K562 (cell line): Measurements from ENCODE around the gene ARHGEF17.

Experiments
- KAT7 ChIP-seq: sonication (generic); formaldehyde crosslinking; IDR thresholded peaks from 2 replicates; pipeline ENCODE4 v1.8.0; 2022; ENCODE audit warnings: missing genetic modification reagents, mild to moderate bottlenecking, borderline replicate concordance
- POLR2AphosphoS5 ChIP-seq: IDR thresholded peaks from 2 replicates; pipeline ENCODE4 v1.6.1; 2011; ENCODE audit warnings: mild to moderate bottlenecking, low read depth, low read length, moderate library complexity; ENCODE audit not compliant: control insufficient read depth, insufficient read depth
- SIX5 ChIP-seq, 2 experiments: IDR thresholded peaks; 2 replicates each; pipeline ENCODE4 v1.6.1; 2011; ENCODE audit warnings: low read length in 2 of 2, borderline replicate concordance in 1 of 2, low read depth in 1 of 2, mild to moderate bottlenecking in 1 of 2, moderate library complexity in 1 of 2; ENCODE audit not compliant: insufficient read depth in 1 of 2
- TF ChIP-seq, protein P1 (sequence below): fragments of 250-450 bp; sonication (Bioruptor Pico); IDR thresholded peaks from 2 replicates; pipeline ENCODE4 v1.8.0; 2022; ENCODE audit warnings: inconsistent platforms

- TF ChIP-seq KAT7 (CRISPR knock-in tag): no peak
- no peak for TF ChIP-seq POLR2AphosphoS5
- TF ChIP-seq, protein P1, sequence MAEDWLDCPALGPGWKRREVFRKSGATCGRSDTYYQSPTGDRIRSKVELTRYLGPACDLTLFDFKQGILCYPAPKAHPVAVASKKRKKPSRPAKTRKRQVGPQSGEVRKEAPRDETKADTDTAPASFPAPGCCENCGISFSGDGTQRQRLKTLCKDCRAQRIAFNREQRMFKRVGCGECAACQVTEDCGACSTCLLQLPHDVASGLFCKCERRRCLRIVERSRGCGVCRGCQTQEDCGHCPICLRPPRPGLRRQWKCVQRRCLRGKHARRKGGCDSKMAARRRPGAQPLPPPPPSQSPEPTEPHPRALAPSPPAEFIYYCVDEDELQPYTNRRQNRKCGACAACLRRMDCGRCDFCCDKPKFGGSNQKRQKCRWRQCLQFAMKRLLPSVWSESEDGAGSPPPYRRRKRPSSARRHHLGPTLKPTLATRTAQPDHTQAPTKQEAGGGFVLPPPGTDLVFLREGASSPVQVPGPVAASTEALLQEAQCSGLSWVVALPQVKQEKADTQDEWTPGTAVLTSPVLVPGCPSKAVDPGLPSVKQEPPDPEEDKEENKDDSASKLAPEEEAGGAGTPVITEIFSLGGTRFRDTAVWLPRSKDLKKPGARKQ (CRISPR knock-in tag): no peak
- no peak for TF ChIP-seq SIX5 (IDR thresholded peaks at IDR 0.05; ENCODE audit: borderline replicate concordance in 1 of 2, insufficient read depth in 1 of 2, low read depth in 1 of 2, low read length in 2 of 2)
Observed at GRCh38 chr11:73275381-73275750, 32.7 kb upstream of the ARHGEF17 start.
